GM12874 (cell line): ENCODE results near the gene SLC6A19.

Source experiments
- CTCF ChIP-seq: IDR thresholded peaks from 2 replicates; pipeline ENCODE4 v1.5.1; 2011; ENCODE audit warnings: low read depth, mild to moderate bottlenecking, control low read depth, low read length, moderate library complexity; ENCODE audit not compliant: insufficient read depth

Gene SLC6A19

GRCh38 chr5:1187234-1187949 is 14.0 kb upstream of the SLC6A19 start:
- no peak for TF ChIP-seq CTCF

GRCh38 chr5:1187950-1188334 is 13.5 kb upstream of the SLC6A19 start:
- TF ChIP-seq CTCF: no peak

GRCh38 chr5:1188464-1188863 is 12.9 kb upstream of the SLC6A19 start:
- TF ChIP-seq CTCF: no peak

- no peak for TF ChIP-seq CTCF
Measured at GRCh38 chr5:1189269-1189668, 12.1 kb upstream of the SLC6A19 start.

GRCh38 chr5:1190278-1190677 is 11.1 kb upstream of the SLC6A19 start:
- no peak for TF ChIP-seq CTCF

- no peak for TF ChIP-seq CTCF
Measured at GRCh38 chr5:1190837-1191239, 10.6 kb upstream of the SLC6A19 start.

GRCh38 chr5:1192971-1193590 is 8.3 kb upstream of the SLC6A19 start:
- TF ChIP-seq CTCF: no peak
